Choroid plexus epithelial cell (primary cell): Measurements from ENCODE around the gene RANBP17.

Experiments
- DNase-seq: peaks from one replicate; pipeline ENCODE4 v3.0.0-alpha.2; 2010; ENCODE audit warnings: low read depth
- H3K4me3 ChIP-seq: 2 replicates; pipeline ENCODE4 v1.5.1; 2011; ENCODE audit warnings: low read depth, mild to moderate bottlenecking, control low read depth, low read length, moderate library complexity
- CTCF ChIP-seq: conservative IDR thresholded peaks from 2 replicates; pipeline ENCODE4 v1.5.1; 2011; ENCODE audit warnings: low read depth, mild to moderate bottlenecking, control low read depth, inconsistent platforms, low read length, moderate library complexity

Gene RANBP17

GRCh38 chr5:171315925-171316257 lies 454.1 kb downstream of the RANBP17 start:
- no peak overlapping the region for H3K4me3 ChIP-seq
- TF ChIP-seq CTCF: no peak

GRCh38 chr5:171316258-171317121 lies 454.7 kb downstream of the RANBP17 start:
- no peak for TF ChIP-seq CTCF
- H3K4me3 ChIP-seq: no peak overlapping the region
- DNase-seq: no peak

More at GRCh38 chr5:171315925-171316257, 454.1 kb downstream of the RANBP17 start:
- DNase-seq: no peak

- no peak for TF ChIP-seq CTCF
- no peak overlapping the region for H3K4me3 ChIP-seq
- DNase-seq: no peak
Measured at GRCh38 chr5:171317230-171317629, 455.4 kb downstream of the RANBP17 start.

GRCh38 chr5:171318026-171318425 lies 456.2 kb downstream of the RANBP17 start:
- DNase-seq: no peak
- no peak for TF ChIP-seq CTCF
- no peak overlapping the region for H3K4me3 ChIP-seq

- DNase-seq: no peak
- H3K4me3 ChIP-seq: no peak overlapping the region
- no peak for TF ChIP-seq CTCF
Measured at GRCh38 chr5:171321447-171321846, 459.6 kb downstream of the RANBP17 start.

- DNase-seq: no peak
- no peak for TF ChIP-seq CTCF
- no peak overlapping the region for H3K4me3 ChIP-seq
Measured at GRCh38 chr5:171322527-171322926, 460.7 kb downstream of the RANBP17 start.

- no peak overlapping the region for H3K4me3 ChIP-seq
- TF ChIP-seq CTCF: no peak
- DNase-seq: no peak
Measured at GRCh38 chr5:171323007-171323406, 461.2 kb downstream of the RANBP17 start.
